ENCODE data around the gene ZNF136.

DNA sequence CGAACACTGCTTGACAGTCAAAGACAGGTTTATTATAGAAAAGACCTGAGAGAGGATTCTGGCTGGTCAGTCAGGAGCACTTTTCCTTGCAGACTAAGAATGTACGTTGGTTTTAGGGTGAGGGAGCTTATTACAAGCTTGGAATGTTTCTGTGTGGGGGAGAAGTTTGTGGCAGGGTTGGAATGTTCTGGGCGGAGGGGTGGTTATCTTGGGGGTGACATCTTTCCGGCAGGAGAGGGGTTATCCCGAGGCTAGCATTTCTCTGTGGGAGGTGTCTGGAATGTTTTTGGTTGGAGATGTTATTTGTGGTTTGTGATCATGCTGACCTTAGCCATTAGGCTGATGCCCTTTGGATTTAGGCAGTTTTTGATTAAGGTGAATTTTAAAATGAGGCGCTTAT is 61.8 kb downstream of the ZNF136 start:
- TF ChIP-seq, protein P1, sequence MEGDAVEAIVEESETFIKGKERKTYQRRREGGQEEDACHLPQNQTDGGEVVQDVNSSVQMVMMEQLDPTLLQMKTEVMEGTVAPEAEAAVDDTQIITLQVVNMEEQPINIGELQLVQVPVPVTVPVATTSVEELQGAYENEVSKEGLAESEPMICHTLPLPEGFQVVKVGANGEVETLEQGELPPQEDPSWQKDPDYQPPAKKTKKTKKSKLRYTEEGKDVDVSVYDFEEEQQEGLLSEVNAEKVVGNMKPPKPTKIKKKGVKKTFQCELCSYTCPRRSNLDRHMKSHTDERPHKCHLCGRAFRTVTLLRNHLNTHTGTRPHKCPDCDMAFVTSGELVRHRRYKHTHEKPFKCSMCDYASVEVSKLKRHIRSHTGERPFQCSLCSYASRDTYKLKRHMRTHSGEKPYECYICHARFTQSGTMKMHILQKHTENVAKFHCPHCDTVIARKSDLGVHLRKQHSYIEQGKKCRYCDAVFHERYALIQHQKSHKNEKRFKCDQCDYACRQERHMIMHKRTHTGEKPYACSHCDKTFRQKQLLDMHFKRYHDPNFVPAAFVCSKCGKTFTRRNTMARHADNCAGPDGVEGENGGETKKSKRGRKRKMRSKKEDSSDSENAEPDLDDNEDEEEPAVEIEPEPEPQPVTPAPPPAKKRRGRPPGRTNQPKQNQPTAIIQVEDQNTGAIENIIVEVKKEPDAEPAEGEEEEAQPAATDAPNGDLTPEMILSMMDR (IDR thresholded peaks at IDR 0.05), result no peak
- TF ChIP-seq EZH2phosphoT487 (IDR thresholded peaks at IDR 0.05) (no peak), EZH2 (IDR thresholded peaks at IDR 0.05) (no peak)
